DMS53 (cell line): ENCODE data around the gene DYNC1I2.

ENCODE experiments used
- DNase-seq: peaks from one replicate; lab custom pipeline; 2025; lab: John Stamatoyannopoulos, UW

The DYNC1I2 gene

DNA sequence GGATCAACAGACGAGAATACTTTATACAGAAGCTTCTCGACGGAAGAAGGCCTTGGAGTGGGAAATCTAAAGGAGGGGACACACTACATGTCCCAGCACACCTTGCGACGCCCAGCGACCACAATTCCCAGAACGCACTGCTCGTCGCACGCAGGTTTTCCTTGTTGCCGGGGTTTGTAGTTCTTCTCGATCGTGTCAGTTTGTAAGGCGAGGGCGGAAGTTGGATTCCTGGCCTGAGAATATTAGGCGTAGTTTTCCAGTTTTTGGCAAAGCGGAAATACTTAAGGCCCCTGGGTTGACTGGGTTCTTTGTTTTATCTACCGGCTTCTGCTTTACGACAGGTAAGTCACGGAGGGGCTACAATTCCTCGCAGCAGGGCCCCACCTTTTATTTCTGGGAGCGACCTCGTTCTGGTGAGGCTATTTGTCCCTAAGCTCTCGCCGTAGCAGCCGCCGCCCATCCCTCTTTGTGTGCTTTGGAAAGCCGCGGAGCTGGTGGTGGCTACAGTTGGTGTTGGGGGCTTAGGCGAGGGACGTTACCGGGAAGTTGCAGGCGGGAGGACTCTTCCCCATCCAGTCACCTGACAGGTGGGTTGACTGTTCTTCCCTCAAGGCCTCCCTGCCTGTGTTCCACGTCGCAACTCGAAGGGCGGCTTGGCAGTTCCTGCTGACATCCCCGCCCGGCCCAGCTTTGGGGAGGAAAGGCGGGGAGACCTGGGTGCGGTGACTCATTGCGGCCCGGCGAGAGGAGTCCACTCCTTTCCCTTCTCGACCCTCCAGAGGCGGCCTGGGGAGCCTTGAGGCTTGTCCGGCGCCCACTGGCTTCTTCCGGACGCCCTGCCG, at the start of gene DYNC1I2:
DYNC1I2 (plus strand) TSS at position 183 of the 842 bp plus-strand sequence. CDS start 2,687 bp downstream, outside the sequence.
- DNase-seq = peak; percentile 98

DNA sequence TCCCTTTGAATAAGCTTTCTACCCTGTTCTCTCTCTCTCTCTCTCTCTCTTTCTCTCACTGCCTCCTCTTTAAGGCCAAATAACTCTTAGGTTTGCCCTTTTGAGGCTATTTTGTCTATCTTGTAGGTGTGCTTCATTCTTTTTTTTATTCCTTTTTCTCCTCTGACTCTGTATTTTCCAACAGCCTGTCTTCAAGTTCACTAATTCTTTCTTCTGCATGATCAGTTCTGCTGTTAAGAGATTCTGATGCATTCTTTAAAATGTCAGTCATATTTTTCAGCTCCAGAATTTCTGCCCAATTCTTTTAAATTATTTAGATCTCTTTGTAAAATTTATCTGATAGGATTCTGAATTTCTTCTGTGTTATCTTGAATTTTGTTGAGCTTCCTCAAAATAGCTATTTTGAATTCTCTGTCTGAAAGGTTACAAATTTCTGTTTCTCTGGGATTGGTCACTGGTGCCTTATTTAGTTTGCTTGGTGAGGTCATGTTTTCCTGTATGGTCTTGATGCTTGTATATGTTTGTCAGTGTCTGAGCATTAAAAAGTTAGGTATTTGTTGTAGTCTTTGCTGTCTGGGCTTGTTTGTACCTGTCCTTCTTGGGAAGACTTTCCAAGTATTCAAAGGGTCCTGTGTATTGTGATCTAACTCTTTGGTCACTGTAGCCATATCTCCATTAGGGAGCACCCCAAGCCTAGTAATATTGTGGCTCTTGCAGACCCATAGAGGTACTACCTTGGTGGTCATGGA, 35.4 kb upstream of the DYNC1I2 start:
- no peak for DNase-seq

DNA sequence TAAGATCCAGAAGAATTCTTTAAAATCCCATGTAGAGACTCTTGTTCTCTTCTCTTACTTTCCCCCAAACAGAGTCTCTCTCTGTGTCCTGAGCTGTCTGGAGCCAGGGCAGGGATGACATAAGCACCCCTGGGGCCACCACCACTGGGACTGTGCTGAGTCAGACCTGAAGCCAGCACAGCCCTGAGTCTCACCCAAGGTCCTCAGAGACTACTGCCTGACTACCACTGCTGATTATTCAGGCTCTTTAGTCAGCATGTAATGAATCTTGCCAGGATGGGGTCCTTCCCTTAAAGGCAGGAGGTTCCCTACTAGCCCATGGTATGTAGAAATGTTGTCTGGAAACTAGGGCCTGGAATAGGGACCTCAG, 34.9 kb upstream of the DYNC1I2 start:
- DNase-seq = no peak

DNA sequence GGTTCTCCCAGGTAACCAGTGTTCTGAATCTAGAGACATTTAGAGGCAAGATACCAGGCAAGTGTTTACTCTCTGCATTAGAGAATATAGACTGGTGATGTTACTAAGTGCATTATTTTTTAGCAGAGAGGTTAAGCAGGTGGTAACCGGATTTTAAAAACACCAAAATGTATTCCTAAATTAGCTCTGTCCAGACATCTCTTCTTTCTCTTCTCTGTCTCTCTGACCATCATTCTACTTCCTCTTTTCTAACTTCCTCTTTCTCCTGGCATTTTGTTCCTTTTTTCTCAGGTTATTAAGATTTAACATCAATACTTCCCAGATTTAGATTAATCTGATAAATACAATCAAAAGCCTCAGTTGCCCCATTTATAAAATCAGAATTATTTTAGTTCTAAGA, 31.7 kb upstream of the DYNC1I2 start:
- no peak for DNase-seq

DNA sequence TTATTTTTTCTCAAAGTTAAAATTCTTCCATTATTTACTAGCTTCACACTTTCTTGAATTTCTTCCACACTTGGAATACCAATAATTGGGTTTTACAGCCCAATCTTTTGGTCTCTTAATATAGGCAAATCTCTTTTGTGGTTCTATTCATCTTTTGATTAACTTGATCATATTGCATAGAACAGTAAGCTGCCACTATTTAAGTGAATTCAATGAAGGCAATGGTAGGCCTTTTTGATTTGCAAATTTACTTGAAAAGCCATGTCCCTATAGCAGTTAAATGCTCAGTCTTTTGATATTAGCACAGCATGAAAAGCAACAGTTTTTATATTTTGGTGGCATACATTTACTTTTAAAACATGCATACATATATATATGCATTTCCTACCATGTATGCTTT, 20.2 kb upstream of the DYNC1I2 start:
- DNase-seq = no peak

DNA sequence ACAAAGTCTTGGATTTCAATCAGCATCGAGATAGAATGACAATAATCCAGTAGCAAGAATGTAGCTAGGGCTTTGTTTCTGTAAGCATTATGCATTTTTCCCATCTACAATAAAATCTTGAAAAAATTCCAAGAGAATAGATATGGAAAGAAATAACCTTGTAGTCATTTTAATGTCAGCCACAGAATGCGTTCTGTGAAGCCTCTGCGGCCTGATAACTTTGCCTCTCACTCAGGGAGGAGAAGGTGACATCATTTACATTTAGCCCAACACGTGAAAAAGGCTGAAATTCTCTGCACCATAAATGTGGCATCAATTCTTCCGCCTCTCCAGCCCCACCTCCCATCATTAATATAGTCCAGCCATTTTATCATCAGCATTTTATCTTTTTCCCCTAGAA, 19.1 kb upstream of the DYNC1I2 start:
- DNase-seq = no peak

DNA sequence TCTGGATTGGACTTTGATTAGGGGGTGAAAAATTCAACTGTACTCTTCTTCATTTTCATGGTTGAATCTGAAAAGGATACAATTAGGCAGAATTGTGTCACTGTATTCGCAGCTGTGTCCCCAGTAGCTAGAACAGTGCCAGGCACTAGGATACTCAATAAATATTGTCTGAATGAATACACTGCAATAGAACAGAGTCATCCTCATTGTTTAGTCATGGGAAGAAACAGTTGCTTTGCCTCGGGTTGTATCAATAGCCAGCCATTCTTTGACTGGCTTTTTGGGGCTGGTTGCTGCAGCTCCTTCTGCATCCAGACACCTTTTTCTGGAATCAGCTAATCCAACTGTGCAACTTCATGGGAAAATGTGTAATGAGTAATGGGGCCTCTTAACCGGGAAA, 18.1 kb upstream of the DYNC1I2 start:
- no peak for DNase-seq

DNA sequence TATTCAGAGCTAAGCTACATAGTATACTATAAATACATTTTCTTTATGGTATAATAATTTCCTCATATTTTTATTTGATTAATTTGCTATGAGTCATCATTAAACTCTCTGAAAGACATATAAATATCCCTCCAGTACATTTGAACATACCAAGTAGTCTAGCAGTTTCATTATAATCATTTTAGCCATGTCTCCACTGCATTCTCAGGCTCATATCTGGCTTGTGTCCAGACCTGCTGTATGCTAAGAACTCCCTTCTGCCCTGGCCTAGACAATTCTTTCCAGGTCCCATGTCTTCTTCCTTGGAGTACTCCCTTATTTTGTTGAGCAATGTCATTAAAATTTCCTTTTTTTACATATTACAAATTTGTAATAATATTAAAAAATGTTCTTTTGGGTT, 16.6 kb upstream of the DYNC1I2 start:
- DNase-seq = no peak

DNA sequence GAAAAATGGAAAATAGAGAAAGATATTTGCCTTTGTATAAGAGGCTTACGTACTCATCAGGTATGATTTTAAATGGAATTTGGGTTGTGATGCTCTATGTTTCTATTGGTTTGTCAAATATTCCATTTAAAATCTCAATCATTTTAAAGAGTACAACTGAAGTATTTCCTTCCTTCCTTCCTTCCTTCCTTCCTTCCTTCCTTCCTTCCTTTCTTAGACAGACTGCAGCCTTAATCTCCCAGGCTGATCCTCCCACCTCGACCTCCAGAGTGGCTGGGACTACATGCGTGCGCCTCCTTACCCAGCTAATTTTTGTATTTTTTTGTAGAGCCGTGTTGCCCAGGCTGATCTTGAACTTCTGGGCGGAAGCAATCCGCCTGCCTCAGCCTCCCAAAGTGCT, 15.4 kb upstream of the DYNC1I2 start:
- no peak for DNase-seq

DNA sequence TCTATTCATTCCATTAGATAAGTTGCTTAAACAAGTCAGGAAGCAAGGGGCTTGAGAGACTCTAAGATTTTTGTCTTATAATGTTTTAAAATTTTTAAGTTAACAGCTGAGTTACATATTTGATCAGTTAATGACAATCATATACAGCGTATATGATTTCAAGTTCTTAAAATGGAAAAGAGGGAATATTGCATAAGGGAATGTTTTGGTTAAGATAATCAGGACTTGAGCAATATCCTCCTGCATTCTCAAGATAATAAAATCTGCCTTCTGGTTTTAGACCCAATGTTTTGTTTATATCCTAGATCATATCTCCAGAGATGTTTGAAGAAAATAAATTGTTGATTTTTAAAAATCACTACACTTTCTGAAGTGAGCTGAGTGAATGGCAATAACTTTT, 13.4 kb upstream of the DYNC1I2 start:
- no peak for DNase-seq

DNA sequence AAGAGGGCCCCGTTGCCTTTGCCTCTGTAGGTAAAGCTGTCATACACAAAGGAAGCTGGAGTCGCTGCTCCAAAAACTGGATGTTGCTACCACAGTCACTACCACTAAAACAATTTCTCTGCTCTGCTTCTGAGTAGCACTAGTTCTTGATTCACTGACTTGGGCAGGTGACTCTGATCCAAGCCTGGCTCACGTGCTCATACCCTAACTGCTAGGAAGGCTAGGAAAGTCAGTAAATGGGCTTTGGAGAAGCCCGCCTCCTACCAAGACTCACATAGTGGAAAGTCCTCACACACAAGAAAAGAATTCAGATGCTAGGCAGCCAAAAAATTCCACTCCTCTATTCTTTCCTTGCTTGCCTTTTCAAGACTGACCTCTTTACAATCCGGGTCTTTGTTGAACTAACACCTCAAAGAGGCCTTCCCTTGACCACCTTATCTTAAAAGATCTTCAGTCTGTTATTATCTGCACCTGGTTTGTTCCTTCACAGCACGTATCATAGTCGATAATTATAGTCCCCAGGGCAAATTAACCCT, 11.4 kb upstream of the DYNC1I2 start:
- DNase-seq = no peak

DNA sequence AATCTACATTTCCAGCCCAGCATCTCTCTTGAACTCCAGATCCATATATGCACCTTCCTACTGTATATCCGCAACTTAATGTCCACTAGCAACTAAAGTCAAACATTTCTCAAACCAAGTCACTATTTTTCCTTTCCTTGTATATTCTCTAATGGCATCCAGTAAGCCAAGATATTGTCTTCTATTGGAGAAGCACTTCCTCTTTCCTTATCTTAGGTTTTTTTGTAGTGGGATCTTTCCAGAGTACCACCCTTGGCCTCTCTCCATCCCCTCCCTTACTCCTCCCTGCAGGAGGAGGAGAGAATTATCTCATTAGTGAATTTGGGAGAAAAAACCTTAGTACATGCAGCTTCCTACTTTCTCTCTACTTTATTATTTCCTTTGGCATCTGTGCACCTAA, 8.7 kb upstream of the DYNC1I2 start:
- DNase-seq = no peak

DNA sequence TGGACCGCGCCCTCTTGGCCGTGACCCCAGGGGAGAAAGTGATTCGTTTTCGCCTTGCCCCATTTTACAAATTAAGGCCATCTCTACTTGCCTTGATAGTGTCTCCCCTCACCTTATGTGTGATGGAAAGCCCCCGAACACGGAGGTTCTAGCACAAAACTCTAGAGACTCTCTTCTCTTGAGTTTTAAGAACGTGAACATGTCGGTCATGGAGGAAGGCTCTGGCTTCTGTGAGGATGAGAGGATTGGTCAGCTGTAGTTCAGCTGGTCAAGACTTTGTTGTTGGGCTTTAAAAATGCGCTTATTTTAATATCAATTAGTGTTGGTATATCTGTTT, 828 bp downstream of the DYNC1I2 start:
- DNase-seq = peak; percentile 60

DNA sequence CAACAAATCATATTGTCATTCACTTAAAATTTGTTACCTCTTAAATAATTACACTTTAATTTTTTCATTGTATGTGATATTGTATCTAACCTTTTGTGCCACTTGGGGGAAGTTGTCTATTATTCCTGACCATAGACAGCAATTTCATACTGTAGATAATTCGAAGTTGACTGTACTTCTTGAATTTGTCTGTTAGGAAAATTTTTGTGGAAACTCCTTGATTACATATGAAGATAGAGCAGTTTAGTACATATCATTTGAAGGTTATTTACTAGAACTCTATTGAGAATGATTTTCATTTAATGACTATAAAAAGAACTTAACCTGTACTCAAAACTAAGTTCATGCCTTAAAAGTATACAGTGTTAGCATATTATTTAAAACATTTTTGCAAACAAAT, 5.1 kb downstream of the DYNC1I2 start:
- no peak for DNase-seq

DNA sequence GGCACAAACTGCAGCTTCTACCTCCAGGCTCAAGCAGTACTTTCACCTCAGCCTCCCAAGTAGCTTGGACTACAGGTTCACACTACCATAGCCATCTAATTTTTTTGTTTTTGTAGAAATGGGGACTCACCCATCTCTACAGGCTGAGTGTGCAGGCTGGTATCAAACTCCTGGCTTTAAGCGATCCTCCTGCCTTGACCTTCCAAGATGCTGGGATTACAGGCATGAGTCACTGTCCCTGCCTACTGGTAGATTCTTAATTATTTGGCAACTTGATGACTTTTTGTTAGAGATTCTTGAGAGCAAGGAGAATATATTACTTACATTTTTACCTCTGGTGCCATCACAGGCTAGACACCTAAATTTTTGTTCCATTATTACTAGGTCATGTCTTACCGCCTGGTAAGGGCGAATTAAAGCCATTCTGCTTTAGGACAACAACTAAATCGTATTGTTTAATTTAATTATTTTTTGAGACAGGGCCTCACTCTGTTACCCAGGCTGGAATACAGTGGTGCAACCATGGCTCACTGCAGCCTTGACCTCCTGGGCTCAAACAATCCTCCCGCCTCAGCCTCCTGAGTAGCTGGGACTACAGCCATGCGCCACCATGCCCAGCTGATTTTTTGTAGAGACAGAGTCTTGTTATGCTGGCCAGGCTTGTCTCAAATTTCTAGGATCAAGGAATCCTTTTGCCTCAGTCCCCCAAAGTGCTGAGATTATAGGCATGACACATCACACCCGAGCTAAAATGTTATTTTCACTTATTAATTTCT, 15.7 kb downstream of the DYNC1I2 start:
- DNase-seq = no peak

DNA sequence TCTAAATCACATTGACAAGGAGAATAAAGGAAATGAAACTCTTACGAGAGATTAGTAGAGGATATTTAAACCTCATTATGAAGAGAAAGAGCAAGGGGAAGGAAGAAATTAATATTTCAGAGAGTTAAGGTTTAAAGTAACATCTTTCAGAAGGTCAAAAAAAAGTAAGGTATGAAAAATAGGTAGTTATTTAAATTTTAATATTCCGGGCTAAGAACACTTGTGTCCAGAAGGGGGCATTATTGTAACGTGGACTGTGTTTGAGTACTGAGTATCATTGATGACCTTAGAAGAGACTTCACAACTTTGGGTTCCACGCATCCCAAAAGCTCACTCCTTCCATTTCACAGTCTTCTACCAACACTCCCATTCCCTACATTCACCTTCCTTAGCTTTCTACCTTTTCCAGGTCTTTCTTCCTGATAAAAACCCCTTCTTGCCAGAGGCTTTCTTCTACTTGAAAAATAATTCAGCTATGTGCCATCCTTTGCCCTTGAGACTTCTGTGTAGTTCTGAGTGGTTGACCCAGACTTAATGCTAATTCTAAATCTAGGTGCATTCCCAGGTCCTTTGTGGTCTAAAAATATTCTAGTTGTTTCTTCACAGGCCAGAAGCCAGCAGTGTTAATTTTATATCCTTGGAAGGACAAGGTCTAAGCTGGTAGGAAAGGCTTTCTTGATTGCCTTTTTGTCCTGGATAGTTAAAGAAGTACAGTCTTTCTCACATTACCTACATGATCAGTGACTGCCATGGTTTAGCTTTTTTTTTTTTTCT, 16.5 kb downstream of the DYNC1I2 start:
- DNase-seq = peak; percentile 69

DNA sequence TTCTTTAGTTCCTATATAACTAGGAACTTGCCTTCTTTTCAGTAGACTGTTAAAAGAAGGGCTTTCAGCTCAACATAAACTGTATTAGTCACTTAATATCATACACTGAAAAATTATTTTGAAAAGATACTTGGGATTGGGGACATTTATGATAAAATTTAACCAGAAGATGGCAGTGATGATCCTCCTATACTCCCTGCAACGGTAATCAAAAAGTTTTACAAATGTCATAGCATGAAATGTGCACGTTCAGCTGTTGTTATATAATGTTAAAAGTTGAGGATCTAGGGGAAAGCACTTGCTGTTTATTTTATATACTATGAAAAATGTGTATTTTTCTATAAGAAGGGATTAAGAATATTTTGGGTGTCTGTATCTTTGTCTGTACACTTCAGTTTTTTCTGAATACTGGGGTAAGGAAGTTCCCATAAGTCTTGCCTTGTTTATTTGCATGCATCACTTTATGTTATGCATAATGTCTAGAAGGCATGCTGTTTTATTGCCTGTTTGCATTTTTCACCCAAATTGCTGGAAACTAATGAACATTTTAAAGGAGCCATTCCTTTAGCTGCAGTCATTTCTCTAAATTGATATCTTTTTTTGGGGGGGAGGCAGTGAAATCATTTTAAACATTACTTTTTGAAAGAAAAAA, 19.0 kb downstream of the DYNC1I2 start:
- DNase-seq = peak; percentile 50

DNA sequence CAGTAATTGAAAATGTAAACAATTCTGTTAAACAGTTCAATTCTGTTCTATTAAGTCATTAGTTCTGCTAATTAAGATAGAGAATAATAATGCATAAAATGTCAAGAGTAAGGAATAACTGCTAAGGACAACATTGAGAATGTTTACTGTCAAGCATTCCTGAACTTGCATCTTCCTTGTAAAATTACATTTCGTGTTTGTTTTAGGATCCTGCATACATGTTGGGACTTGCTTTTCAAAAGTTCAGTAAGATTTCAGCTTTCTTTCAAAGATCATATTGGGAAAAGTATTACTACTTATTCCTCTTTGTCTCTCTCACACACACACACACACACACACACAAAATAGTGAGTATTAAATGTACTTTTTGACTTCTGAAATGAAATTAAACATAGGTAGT, 20.5 kb downstream of the DYNC1I2 start:
- DNase-seq = no peak

DNA sequence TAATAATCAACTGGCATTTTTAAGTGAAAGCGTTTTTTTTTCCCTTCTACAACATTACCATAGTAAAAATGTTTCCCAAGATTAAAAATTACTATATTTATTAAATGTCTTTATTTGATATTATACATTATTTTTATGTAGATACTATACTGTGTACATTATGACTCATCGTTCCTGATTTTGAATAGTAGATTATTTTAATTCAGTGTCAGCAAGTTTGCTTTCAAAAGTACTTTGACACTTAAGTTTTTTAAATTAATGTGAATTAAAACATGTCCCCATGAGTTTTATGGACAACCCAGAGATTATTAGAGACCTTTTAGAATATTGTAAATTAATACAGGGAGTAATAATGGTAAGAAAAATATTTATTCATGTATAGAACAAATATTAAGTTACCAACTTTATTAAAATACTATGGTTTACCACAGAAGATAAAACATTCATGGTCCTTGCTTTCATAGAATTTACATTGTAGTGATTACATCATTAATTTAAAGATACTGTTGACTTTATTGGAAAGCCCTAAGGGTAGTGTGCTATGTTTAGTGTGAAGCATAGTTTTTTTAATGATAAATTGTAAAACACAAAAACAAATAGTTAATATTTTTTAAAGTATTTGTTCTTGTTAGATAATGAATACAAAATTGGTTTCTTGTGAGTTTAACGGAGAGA, 21.9 kb downstream of the DYNC1I2 start:
- no peak for DNase-seq

DNA sequence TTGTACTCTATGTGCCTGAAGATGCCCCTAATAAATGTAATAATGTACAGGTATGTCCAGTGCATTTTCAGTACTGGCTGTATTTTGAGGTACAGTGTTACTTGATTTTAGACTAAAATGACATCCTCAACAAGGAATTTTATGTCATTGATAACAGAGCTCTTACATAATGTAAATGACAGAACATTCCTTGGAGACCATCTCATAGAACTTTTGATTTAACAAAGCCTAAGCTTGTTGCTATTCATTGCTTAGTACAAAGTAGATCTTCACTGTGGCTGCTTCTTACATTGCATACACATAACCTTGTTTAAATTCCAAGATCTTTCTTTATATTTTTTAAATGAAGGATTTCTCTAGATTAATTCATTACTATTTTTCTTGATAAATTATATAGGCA, 24.1 kb downstream of the DYNC1I2 start:
- no peak for DNase-seq

DNA sequence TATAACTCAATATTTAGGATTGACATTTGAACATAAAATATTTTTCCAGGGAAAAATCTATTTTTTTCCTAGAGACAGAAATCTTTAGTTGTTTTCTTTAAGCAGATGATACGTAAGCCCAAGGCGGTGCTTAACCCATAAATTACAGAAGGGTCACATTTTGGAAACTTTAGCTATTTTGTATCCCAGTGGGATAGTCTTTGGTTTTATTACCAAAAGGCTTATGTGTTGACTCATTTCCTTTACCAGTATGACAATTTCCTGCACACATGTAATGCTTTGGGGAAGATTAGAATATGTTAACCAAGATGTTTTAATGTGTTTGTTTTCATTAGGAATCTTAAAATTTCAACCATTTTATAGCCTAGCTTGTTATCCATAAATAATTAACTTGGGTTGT, 24.8 kb downstream of the DYNC1I2 start:
- DNase-seq = no peak
